Gastrocnemius medialis (tissue), 4 donors: Measurements from ENCODE around the gene DNAH6. TPM values are rescaled to one million over a fixed set of nuclear protein-coding genes. Genes with fewer than 3 reads are reported as not detected.

ENCODE experiments used
- ATAC-seq, 2 donors: fragments of 150-250 bp; one replicate each; pipeline ENCODE4 v1.9.1; 2016
- DNase-seq, 2 donors: peaks; one replicate each; pipeline ENCODE4 v3.0.0-alpha.2; 2019
- H3K27ac ChIP-seq, 4 donors: fragments of 200-600 bp; sonication (generic); 1 replicate in 1 of 4; 2 replicates in 3 of 4; pipeline ENCODE4 v1.5.1; 2016 to 2018; ENCODE audit warnings: mild to moderate bottlenecking in 2 of 4, moderate library complexity in 1 of 4
- H3K27me3 ChIP-seq, 3 donors: fragments of 200-600 bp; sonication (generic) in 2 of 3; 1 replicate in 1 of 3; 2 replicates in 2 of 3; pipeline versions ENCODE4 v1.5.1 to v1.6.0; 2016 to 2019; ENCODE audit warnings: mild to moderate bottlenecking in 1 of 3, moderate library complexity in 1 of 3
- H3K36me3 ChIP-seq, 2 donors: fragments of 200-600 bp; sonication (generic) in 1 of 2; one replicate each; pipeline ENCODE4 v1.5.1; 2017 to 2018
- H3K4me1 ChIP-seq, 2 donors: fragments of 200-600 bp; sonication (generic) in 1 of 2; one replicate each; pipeline ENCODE4 v1.5.1; 2016 to 2017; ENCODE audit warnings: mild to moderate bottlenecking in 2 of 2
- H3K4me3 ChIP-seq, 4 donors: fragments of 200-600 bp; sonication (generic) in 3 of 4; 1 replicate in 1 of 4; 2 replicates in 3 of 4; pipeline ENCODE4 v1.5.1; 2016 to 2019; ENCODE audit warnings: mild to moderate bottlenecking in 2 of 4
- H3K9me3 ChIP-seq, 3 donors: fragments of 200-600 bp; sonication (generic) in 2 of 3; 1 replicate in 1 of 3; 2 replicates in 2 of 3; pipeline ENCODE4 v1.5.1; 2016 to 2019
- POLR2A ChIP-seq, 2 donors: fragments of 450-650 bp; IDR thresholded peaks; one replicate each; pipeline ENCODE4 v1.6.1; 2017; ENCODE audit warnings: antibody characterized with exemption in 2 of 2, mild to moderate bottlenecking in 2 of 2, moderate library complexity in 2 of 2
- in situ Hi-C, 4 donors: fragments of 200-750 bp; cut with MboI; loops; one replicate each; pipeline versions ENCODE4 v1.15.0 to v1.8.0; 2017; ENCODE audit warnings: low sequenced_read_pairs in 4 of 4
- intact Hi-C: fragments of 100-400 bp; cut with DNase I; formaldehyde crosslinking; loops from one replicate; pipeline ENCODE4 v1.15.1; 2023; ENCODE audit warnings: low total_unique reads
- total RNA-seq, 4 donors: library from RNA; depleted of rRNA; stranded (reverse); fragments of >200 nt; gene quantifications; one replicate each; pipeline versions ENCODE4 v1.1.0 to v1.2.3, GENCODE V29; 2016
- TF ChIP-seq, protein P1 (sequence below), 5 experiments: fragments of 450-650 bp in 3 of 5; fragments of 200-600 bp in 2 of 5; sonication (generic) in 2 of 5; IDR thresholded peaks in 4 of 5; conservative IDR thresholded peaks in 1 of 5; 1 replicate in 4 of 5; 2 replicates in 1 of 5; pipeline ENCODE4 v1.5.1; 2016 to 2019; ENCODE audit warnings: antibody characterized with exemption in 5 of 5, mild to moderate bottlenecking in 3 of 5, moderate library complexity in 3 of 5

Gene DNAH6
- total RNA-seq, 4 donors from 2014 or later, result not detected

DNA sequence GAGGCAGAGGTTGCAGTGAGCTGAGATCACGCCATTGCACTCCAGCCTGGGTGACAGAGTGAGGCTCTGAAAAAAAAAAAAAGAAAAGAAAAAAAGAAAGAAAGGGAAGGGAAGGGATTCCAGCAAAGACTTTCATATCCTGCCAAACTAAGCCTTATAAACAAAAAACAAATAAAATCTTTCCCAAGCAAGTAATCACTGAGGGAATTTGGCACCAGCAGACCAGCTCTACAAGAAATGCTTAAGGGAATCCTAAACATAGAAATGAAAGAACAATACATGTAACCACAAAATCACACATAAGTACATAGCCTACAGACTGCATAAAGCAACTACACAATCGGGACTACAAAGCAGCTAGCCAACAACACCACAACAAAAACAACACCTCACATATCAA lies 285.5 kb downstream of the DNAH6 start:
- no peak for TF ChIP-seq POLR2A (IDR thresholded peaks at IDR 0.05)
- TF ChIP-seq, protein P1, sequence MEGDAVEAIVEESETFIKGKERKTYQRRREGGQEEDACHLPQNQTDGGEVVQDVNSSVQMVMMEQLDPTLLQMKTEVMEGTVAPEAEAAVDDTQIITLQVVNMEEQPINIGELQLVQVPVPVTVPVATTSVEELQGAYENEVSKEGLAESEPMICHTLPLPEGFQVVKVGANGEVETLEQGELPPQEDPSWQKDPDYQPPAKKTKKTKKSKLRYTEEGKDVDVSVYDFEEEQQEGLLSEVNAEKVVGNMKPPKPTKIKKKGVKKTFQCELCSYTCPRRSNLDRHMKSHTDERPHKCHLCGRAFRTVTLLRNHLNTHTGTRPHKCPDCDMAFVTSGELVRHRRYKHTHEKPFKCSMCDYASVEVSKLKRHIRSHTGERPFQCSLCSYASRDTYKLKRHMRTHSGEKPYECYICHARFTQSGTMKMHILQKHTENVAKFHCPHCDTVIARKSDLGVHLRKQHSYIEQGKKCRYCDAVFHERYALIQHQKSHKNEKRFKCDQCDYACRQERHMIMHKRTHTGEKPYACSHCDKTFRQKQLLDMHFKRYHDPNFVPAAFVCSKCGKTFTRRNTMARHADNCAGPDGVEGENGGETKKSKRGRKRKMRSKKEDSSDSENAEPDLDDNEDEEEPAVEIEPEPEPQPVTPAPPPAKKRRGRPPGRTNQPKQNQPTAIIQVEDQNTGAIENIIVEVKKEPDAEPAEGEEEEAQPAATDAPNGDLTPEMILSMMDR (IDR thresholded peaks at IDR 0.05 in 4 of 5, conservative IDR thresholded peaks at IDR 0.05 in 1 of 5), result no peak
- no peak overlapping the region for H3K27ac ChIP-seq
- H3K27me3 ChIP-seq, result no peaks in the 10 kb centered on the region
- intact Hi-C loops, result no loop called here
- DNase-seq (no peak), ATAC-seq (no peak)
- no peaks in the 10 kb centered on the region for H3K36me3 ChIP-seq
- H3K4me1 ChIP-seq, result no peaks in the 10 kb centered on the region
- H3K9me3 ChIP-seq, result no peaks in the 10 kb centered on the region
- no peak overlapping the region for H3K4me3 ChIP-seq
- in situ Hi-C loops, result no loop called here

DNA sequence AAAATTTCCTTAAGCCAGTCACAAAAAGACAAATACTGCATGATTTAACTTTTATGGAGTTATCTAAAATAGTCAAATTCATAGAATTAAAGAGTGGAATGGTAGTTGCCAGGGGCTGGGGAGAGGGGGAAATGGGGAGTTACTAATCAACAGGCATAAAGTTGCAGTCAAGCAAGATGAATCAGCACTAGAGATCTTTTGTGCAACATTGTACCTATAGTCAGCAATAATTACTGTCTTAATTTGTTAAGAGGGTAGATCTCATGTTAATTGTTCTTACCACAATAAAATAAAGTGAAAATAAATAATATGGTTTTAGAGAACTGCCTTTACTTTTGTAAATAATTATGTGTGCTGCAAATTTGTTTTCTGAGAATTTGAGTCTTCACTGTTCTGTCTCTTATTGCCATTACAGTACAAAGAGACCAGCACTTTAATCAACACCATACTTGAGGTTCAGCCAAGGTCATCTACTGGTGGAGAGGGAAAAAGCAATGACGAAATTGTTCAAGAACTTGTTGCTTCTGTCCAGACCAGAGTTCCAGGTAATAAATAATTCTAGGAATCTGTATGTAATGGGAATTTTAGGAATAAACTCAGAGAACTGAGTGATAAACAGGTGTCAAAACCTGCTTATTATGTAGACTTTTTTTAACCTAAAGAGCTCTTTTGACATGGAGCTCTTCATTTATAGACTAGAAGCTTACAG lies 289.1 kb downstream of the DNAH6 start:
- ATAC-seq, result no peak
- Histone ChIP-seq H3K4me3 (no peak overlapping the region), H3K4me1 (no peaks in the 10 kb centered on the region), H3K27me3 (no peaks in the 10 kb centered on the region), H3K27ac (no peak overlapping the region), H3K36me3 (no peaks in the 10 kb centered on the region), H3K9me3 (no peaks in the 10 kb centered on the region)
- intact Hi-C loops (no loop called here), in situ Hi-C loops (no loop called here)
- no peak for TF ChIP-seq POLR2A (IDR thresholded peaks at IDR 0.05)
- TF ChIP-seq, protein P1 (IDR thresholded peaks at IDR 0.05 in 4 of 5, conservative IDR thresholded peaks at IDR 0.05 in 1 of 5), result no peak
- no peak for DNase-seq

DNA sequence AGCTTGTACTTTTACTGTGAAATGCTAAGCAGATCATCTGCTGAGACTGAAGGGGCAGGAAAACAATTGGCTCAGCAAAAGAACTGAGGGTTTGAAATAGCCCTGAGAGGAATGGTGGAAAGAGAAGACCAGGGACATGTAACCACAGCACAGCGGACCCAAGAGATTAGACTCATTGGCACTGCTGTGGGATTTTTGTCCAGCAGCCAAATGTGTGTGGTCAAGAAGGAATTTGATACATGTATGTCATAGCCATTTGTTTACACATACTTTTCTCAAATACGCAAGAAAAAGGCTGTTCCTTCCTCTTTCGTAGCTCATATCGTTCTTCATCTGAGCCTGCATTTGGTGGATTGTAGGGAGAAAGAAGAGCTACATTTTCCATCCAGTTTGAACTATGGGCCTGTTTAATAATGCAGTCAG lies 290.8 kb downstream of the DNAH6 start:
- TF ChIP-seq, protein P1 (IDR thresholded peaks at IDR 0.05 in 4 of 5, conservative IDR thresholded peaks at IDR 0.05 in 1 of 5), result no peak
- no peak for TF ChIP-seq POLR2A (IDR thresholded peaks at IDR 0.05)
- Histone ChIP-seq H3K4me1 (no peaks in the 10 kb centered on the region), H3K36me3 (no peaks in the 10 kb centered on the region), H3K27ac (no peak overlapping the region), H3K27me3 (no peaks in the 10 kb centered on the region), H3K4me3 (no peak overlapping the region), H3K9me3 (no peaks in the 10 kb centered on the region)
- DNase-seq (no peak), ATAC-seq (no peak)
- intact Hi-C loops (no loop called here), in situ Hi-C loops (no loop called here)

DNA sequence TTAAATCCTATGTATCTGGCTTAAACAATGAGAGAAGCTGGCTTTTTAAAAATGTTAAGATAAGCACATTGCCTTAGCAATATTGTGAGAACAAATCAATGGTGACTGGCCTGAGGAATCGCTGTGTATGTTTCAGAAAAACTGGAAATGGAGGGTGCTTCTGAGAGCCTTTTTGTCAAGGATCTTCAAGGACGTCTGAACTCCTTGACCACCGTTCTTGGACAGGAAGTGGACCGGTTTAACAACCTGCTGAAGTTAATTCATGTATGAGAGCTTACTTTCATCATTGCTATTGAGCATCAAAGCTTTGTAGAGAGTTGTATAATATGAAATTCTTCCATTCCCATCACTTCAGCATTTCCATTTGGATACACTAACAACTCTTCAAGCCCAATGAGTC lies 292.0 kb downstream of the DNAH6 start:
- intact Hi-C loops, result no loop called here
- DNase-seq, result no peak
- H3K27me3 ChIP-seq, result no peaks in the 10 kb centered on the region
- H3K4me1 ChIP-seq, result no peaks in the 10 kb centered on the region
- no peak overlapping the region for H3K4me3 ChIP-seq
- H3K9me3 ChIP-seq, result no peaks in the 10 kb centered on the region
- TF ChIP-seq, protein P1 (IDR thresholded peaks at IDR 0.05 in 4 of 5, conservative IDR thresholded peaks at IDR 0.05 in 1 of 5), result no peak
- no peak for TF ChIP-seq POLR2A (IDR thresholded peaks at IDR 0.05)
- in situ Hi-C loops, result no loop called here
- ATAC-seq, result no peak
- no peaks in the 10 kb centered on the region for H3K36me3 ChIP-seq
- H3K27ac ChIP-seq, result no peak overlapping the region
